Gastroesophageal sphincter (tissue), 2 donors: ENCODE results near the gene ADGRD2.

Experiments used
- EP300 ChIP-seq: sonication (generic); formaldehyde crosslinking; IDR thresholded peaks from one replicate; pipeline ENCODE4 v1.6.1; 2017; ENCODE audit warnings: antibody characterized with exemption, mild to moderate bottlenecking
- POLR2AphosphoS5 ChIP-seq: sonication (generic); formaldehyde crosslinking; IDR thresholded peaks from one replicate; pipeline ENCODE4 v1.6.1; 2017; ENCODE audit warnings: antibody characterized with exemption

- TF ChIP-seq EP300: no peak
- TF ChIP-seq POLR2AphosphoS5: no peak
Measured at GRCh38 chr9:124473310-124473709, 23.1 kb downstream of the ADGRD2 start.
